ENCODE data around the gene SRRM2. TPM values are rescaled to one million over a fixed set of nuclear protein-coding genes. Genes with fewer than 3 reads are reported as not detected.

SRRM2 gene
- polyA plus RNA-seq, 3 donors = 19.0 to 1,186 (median 31.8) TPM

GRCh38 chr16:2769100-2769529, 16.7 kb downstream of the SRRM2 start:
- intact Hi-C loops (cut with micrococcal nuclease) = no loop called here
- H3K4me3 Mint-ChIP-seq = no peak overlapping the region
- Histone ChIP-seq H3K4me3 (replicated peaks in 1 of 3; ENCODE audit: low read depth in 2 of 3, low read length in 3 of 3) (no peak overlapping the region), H3K4me2 (replicated peaks; ENCODE audit: extremely low read depth, low read length, poor library complexity, severe bottlenecking) (no peak overlapping the region), H4K20me1 (ENCODE audit: insufficient read depth, low read length) (peaks cover 100% of the 10 kb centered on the region), H3K27ac (ENCODE audit: low read depth in 1 of 2, low read length in 2 of 2) (peak overlapping the region in 1 of 2 donors; percentile 27), H3K27me3 (ENCODE audit: control insufficient read depth in 2 of 2, insufficient read depth in 2 of 2, low read length in 2 of 2) (no peaks in the 10 kb centered on the region), H3K9ac (ENCODE audit: insufficient read depth, low read length, poor library complexity, severe bottlenecking) (no peak overlapping the region), H3K36me3 (replicated peaks in 1 of 2; ENCODE audit: control insufficient read depth in 1 of 2, insufficient read depth in 2 of 2, low read length in 2 of 2) (peaks cover 95 to 100% of the 10 kb centered on the region in 2 donors), H3K4me1 (ENCODE audit: control insufficient read depth in 1 of 2, insufficient read depth in 2 of 2, low read length in 2 of 2) (no peaks in the 10 kb centered on the region), H3K9me3 (replicated peaks in 1 of 2; ENCODE audit: control insufficient read depth in 1 of 2, insufficient read depth in 1 of 2, low read length in 2 of 2) (no peaks in the 10 kb centered on the region), H3K79me2 (ENCODE audit: insufficient read depth, low read length) (peaks cover 47% of the 10 kb centered on the region), H2AFZ (ENCODE audit: insufficient read depth, low read depth, low read length, poor library complexity, severe bottlenecking) (no peak overlapping the region)
- 98% methylated on average over 5 of the region's 11 CpGs for WGBS (ENCODE audit: insufficient coverage)
- peaks cover 6% of the 10 kb centered on the region for H3K4me1 Mint-ChIP-seq
- TF ChIP-seq, protein P1, sequence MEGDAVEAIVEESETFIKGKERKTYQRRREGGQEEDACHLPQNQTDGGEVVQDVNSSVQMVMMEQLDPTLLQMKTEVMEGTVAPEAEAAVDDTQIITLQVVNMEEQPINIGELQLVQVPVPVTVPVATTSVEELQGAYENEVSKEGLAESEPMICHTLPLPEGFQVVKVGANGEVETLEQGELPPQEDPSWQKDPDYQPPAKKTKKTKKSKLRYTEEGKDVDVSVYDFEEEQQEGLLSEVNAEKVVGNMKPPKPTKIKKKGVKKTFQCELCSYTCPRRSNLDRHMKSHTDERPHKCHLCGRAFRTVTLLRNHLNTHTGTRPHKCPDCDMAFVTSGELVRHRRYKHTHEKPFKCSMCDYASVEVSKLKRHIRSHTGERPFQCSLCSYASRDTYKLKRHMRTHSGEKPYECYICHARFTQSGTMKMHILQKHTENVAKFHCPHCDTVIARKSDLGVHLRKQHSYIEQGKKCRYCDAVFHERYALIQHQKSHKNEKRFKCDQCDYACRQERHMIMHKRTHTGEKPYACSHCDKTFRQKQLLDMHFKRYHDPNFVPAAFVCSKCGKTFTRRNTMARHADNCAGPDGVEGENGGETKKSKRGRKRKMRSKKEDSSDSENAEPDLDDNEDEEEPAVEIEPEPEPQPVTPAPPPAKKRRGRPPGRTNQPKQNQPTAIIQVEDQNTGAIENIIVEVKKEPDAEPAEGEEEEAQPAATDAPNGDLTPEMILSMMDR (IDR thresholded peaks at IDR 0.05) = no peak
- peaks cover 93 to 100% of the 10 kb centered on the region in 2 donors for H3K36me3 Mint-ChIP-seq
- peak overlapping the region in 6 of 7 donors; percentile 31 to 76 (median 60) for H3K27ac Mint-ChIP-seq
- peaks cover 0 to 4% (median 0%) of the 10 kb centered on the region in 3 donors for H3K27me3 Mint-ChIP-seq (ENCODE audit: low read depth in 3 of 3)
- no peak for DNase-seq
- H3K9me3 Mint-ChIP-seq = peaks cover 0 to 1% (median 0%) of the 10 kb centered on the region in 7 donors

GRCh38 chr16:2769675-2770056, 17.2 kb downstream of the SRRM2 start:
- no peak overlapping the region for H2AFZ ChIP-seq (ENCODE audit: insufficient read depth, low read depth, low read length, poor library complexity, severe bottlenecking)
- H3K27me3 ChIP-seq (ENCODE audit: control insufficient read depth in 2 of 2, insufficient read depth in 2 of 2, low read length in 2 of 2) = no peaks in the 10 kb centered on the region
- Mint-ChIP-seq H3K36me3 (peaks cover 94 to 100% of the 10 kb centered on the region in 2 donors), H3K4me1 (peaks cover 11% of the 10 kb centered on the region), H3K4me3 (no peak overlapping the region), H3K27me3 (ENCODE audit: low read depth in 3 of 3) (peaks cover 0 to 4% (median 0%) of the 10 kb centered on the region in 3 donors), H3K27ac (peak overlapping the region in 5 of 7 donors; percentile 27 to 68 (median 60)), H3K9me3 (peaks cover 0 to 1% (median 0%) of the 10 kb centered on the region in 7 donors)
- intact Hi-C loops (cut with micrococcal nuclease) = no loop called here
- no peak overlapping the region for H3K9ac ChIP-seq (ENCODE audit: insufficient read depth, low read length, poor library complexity, severe bottlenecking)
- H3K4me1 ChIP-seq (ENCODE audit: control insufficient read depth in 1 of 2, insufficient read depth in 2 of 2, low read length in 2 of 2) = peaks cover 1 to 4% of the 10 kb centered on the region in 2 donors
- no peak overlapping the region for H3K4me2 ChIP-seq (replicated peaks; ENCODE audit: extremely low read depth, low read length, poor library complexity, severe bottlenecking)
- WGBS (ENCODE audit: insufficient coverage) = 90% methylated on average over 13 of the region's 14 CpGs
- H3K4me3 ChIP-seq (replicated peaks in 1 of 3; ENCODE audit: low read depth in 2 of 3, low read length in 3 of 3) = no peak overlapping the region
- H3K36me3 ChIP-seq (replicated peaks in 1 of 2; ENCODE audit: control insufficient read depth in 1 of 2, insufficient read depth in 2 of 2, low read length in 2 of 2) = peaks cover 93 to 100% of the 10 kb centered on the region in 2 donors
- peaks cover 100% of the 10 kb centered on the region for H4K20me1 ChIP-seq (ENCODE audit: insufficient read depth, low read length)
- TF ChIP-seq, protein P1 (IDR thresholded peaks at IDR 0.05) = no peak
- no peak overlapping the region for H3K27ac ChIP-seq (ENCODE audit: low read depth in 1 of 2, low read length in 2 of 2)
- H3K79me2 ChIP-seq (ENCODE audit: insufficient read depth, low read length) = peaks cover 45% of the 10 kb centered on the region
- DNase-seq = no peak
- no peaks in the 10 kb centered on the region for H3K9me3 ChIP-seq (replicated peaks in 1 of 2; ENCODE audit: control insufficient read depth in 1 of 2, insufficient read depth in 1 of 2, low read length in 2 of 2)

Data from CD14-positive monocyte (primary cell).